ENCODE measurements around the gene CST9.
A peak's percentile ranks its signal among the peaks of the same experiment; 100 is the strongest.
"Not testable (repeated sequence)": the region's sequence is repeated elsewhere in the genome, so short reads cannot be mapped to it uniquely, and the experiment has no call there.

CST9 gene

DNA sequence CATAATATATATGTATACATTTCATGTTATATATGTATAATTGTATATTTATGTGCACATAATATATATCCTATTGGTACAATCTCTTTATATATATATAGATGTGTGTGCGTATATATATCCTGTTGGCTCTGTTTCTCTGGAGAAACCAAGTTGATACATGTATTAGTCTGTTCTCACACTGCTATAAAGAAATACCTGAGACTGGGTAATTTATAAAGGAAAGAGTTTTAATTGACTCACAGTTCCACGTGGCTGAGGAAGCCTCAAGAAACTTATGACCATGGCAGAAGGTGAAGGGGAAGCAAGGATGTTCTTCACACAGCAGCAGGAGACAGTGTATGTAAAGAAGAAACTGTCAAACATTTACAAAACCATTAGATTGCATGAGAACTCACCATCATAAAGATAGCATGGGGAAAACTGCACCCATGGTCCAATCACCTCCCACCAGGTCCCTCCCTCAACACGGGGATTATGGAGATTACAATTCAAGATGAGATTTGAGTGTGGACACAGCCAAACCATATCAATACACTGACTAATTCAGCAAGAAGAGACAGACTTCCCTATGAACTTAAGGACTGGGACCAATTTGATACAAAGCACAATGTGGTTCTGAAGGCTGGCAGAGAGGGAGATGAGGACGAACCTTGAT is 18.1 kb upstream of the CST9 start:
- DNase-seq, result no peak

DNA sequence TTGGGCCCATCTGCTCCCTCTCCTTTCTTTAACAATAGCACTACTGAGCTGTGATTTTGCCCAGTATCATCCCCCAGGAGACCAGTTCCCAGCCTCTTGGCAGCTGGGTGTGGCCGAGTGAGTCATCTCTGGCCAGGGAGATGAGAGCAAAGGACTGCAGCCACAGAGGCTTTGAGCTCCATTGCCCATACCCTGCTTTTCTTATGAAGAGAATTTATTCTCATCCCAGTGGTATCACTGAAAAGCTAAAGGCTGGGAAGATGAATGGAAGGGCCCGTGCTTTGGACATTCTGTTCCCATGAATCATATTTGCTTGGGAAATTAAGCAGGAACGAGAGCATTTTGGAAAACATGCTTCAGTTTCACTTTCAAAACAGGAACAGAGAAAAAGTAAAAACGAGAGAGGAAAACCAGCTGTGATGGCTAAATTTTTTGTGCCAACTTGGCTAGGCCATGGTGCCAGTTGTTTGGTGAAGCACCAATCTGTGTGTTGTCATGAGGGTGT is 17.2 kb upstream of the CST9 start:
- DNase-seq, result no peak

DNA sequence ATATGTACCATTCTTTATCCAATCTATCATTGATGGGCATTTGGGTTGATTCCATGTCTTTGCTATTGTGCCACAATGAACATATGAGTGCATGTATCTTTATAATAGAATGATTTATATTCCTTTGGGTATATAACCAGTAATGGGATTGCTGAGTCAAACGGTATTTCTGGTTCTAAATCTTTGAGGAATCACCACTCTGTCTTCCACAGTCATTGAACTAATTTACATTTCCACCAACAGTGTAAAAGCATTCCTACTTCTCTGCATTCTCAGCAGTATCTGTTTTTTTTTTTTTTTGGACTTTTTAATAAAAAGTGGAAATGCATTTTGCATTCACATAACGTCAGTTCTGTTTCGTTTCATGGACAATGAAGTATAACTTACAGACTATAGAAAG is 16.7 kb upstream of the CST9 start:
- DNase-seq, result not testable (repeated sequence)

DNA sequence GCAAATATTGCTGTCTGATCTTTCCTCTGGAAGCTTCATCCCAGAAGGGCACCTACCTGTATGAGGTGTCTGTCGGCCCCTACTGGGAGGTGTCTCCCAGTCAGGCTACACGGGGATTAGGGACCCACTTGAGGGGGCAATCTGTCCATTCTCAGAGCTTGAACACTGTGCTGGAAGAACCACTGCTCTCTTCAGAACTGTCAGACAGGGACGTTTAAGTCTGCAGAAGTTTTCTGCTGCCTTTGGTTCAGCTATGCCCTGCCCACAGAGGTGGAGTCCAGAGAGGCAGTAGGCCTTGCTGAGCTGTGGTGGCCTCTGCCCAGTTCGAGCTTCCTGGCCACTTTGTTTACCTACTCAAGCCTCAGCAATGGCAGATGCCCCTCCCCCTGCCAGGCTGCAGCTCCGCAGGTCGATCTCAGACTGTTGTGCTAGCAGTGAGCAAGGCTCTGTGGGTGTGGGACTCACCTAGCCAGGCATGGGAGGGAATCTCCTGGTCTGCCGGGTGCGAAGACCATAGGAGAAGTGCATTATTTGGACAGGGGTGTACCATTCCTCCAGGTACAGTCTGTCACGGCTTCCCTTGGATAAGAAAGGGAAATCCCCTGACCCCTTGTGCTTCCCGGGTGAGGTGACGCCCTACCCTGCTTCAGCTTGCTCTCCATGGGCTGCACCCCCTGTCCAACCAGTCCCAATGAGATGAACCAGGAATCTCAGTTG is 15.1 kb upstream of the CST9 start:
- DNase-seq, result not testable (repeated sequence)

DNA sequence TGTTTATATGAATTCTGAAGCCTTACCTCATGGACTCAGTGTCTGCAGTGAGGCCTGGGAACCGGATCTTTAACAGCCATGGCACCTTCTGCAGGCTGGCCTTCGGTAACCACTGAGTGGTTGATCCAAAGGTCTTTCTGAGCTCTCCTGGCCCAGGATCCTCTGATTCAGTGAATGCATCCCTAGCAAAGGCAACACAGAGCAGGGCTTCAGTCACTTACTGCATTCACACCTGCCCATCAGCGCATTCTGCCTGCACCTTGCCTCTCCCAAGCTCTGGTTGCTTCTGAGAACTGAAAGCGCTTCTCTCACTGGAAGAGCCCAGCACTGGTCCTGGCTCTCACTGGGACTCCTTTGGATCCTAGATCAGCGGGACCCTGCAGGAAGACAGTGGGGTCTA is 8.4 kb upstream of the CST9 start:
- DNase-seq, result no peak

DNA sequence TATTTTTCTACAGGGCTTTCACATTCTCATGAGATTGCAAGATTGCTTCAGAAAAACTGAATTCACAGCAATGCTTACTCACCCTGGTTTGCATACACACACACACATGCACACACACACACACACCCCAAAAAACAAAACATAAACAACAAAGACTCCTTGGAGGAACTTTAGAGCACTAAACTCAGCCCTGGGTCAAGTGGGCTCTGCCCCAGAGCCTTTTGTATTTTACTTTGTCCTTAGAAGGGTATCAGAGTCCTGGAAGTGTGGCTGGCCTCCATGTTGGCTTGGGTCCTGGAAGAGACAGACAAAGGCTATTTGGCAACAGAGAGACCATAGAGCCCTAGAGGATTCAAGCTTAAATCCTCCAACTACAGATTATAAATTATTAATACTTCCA is 8.0 kb upstream of the CST9 start:
- no peak for DNase-seq

DNA sequence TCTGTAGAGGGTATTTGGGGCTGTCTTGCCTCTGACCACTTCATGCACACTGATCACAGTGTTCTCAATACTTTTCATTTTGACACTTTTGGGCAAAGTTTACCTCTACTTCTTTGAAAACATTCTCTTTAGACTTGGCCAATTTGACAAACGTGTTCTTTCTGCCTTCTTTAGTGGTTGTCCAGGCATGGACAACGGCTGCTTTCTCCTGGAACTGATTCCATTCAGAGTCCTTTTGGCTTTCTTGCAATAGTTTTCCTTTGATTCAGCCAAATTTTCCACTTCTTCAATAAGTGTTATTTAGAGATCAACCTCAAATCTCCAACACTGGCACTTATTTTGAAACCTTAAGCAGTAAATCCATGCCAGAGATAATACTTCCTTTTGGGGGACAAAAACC is 6.7 kb upstream of the CST9 start:
- DNase-seq, result no peak

DNA sequence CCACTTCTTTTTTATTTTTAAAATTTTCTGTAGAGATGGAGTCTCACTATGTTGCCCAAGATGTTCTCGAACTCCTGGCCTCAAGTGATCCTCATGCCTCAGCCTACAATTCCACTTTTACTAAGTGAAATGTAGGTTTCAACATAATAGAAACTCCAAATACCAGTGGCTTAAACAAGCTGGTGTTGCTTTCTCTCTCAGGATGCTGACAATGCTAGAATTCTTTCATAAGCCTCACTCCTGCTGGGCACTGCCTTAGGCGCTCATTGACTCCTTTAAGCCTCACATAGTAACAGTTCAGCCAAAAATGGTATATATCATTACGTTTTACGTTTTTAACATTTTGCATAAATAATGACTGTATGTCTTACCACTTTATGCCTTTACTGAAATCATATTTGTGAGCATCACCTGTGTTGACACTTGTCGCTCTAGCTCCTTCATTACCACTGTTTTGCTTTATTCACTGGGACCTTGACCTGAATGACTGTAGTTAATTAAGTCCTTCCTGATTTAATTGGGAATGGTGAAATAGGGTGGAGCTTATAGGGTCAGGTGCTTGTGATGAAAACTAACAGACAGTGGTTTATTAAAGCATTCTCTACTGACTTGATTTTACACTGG is 3.9 kb upstream of the CST9 start:
- DNase-seq, result no peak

DNA sequence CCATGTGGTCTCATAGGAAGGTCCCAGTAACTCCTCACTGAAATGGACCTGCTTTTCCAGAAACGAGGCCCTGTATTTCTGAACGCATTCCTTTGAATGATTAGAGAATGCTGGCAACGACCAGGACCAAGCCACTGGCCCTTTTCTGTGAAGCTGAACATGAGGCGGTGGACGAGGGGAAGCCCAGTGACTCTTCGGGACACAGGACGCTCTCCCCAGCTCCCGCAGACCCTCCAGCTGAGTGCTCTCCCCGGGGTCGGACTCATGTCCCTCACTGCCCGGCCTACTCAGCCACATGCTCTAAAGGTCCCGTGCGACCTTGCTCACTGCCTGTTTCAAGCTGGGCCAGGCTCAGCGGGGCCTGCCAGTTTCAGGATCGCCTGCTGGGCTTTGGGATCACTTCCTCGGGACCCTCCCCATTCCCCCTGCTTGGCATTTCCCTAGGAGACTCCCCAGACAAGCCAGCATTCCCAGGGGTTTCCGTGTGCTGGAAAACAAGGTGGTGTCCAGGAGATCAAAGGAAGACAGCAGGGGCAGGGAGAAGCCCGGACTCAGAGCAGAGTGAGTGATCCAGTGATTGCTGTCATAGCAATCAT is 2.6 kb upstream of the CST9 start:
- no peak for DNase-seq

DNA sequence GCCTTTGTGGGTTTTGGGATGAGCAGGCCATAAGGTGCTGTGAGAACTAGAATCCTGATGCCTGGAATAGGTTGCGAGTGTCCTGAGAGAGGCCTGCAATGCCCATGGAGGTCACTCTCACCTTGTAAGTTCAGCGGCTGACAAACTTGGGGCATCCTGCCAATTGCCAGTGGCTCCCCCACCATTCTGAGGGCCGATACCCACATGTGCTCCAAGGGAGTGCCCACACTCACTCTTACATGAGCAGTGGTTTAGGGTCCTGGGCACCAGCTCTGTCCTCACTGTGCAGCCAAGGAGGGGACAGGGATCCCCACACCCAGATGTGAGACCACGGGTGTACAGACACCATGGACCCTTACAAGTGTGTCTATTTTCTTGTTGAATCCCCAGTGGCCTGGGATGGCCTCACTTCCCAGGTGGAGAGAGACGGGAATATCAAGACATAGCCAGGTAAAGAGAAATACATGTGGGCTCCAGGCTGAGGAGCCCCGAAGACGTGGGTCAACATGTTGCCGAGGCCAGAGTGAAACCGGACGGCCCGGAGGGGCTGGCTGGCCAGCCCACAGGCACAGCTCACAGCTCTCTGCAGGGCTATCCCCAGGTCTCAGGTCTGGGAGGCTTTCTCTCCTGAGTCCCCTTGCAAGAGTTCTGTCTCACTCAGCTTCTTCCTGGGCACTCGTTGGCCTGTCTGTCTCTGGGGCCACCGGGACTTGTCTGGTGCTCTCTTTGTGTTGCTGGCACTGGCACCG is 2.0 kb upstream of the CST9 start:
- DNase-seq, result no peak

DNA sequence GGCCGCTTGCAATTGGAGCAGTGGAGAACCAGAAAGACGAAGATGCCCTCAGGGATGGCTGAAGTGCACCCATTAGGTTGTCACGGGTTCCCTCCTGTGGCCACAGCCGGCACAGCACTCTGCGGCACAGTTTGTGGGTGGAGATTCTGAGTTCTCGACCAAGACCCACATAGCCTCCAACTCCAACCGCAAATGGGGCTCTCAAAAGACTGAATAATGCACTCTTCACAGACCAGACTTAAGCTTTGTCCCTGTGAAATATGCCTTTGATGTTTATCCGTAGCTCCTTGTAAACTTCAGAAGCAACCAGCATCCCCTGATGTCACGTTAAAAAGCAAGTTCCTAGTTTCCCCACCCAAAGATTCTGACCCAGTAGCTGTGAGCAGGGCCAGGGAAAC is 934 bp upstream of the CST9 start:
- peak; percentile 66 to 80 for DNase-seq

DNA sequence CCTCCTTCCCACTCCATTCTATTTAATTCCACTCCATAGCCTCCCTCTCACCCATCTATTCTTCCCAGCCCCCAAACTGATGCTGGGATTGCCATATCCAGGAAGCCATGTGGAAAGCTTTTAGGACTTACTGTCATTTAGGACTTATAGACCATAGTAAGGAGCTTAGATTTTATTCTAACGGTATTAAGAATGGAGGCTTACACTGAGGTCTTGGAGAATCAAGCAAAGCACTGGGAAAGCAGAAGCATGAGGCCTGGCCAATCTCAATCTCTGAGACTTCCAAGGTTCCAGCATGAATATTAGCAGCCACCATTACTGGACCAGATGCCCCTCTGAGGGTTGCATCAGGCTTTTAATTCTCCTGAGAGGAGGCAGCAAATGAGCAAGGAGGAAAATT is 1.4 kb downstream of the CST9 start:
- no peak for DNase-seq

DNA sequence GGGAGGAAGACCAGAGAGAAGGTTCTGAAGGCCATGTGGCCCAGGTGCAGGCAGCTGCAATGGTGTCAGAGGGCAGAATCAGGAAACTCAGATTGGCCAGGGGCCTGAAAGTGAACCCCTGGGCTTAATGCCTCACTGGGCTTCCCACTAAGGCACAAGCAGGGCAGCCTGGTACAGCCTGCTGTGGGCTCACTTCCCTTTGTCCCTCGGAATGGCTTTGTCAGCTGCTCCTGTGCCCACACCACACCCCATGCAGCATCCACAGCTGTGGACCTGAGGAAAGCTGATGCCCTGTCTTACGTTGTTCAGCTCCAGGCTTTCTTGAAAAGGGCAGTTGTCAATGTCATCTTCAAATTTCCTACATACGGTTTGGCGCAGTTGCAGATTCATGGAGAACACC is 2.4 kb downstream of the CST9 start:
- no peak for DNase-seq

DNA sequence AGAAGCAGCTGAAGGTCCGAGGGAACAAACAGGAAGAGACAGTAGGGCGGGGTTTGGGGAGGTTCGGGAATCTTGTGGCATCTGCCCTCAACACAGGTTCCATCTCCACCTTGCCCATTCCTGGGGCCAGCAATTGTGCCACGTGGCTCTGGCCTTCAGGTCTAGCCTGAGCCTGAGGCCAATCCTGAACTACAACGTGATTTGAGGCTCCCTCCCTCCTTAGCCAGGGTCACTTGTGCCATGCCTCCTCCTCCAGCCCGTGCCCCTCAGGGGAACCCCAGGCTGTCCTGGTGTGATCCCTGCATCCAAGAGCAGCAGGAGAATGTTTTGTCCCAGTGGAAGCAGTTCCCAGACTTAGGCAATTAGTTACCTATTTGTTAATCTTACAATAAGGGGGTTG is 3.0 kb downstream of the CST9 start:
- DNase-seq, result no peak

DNA sequence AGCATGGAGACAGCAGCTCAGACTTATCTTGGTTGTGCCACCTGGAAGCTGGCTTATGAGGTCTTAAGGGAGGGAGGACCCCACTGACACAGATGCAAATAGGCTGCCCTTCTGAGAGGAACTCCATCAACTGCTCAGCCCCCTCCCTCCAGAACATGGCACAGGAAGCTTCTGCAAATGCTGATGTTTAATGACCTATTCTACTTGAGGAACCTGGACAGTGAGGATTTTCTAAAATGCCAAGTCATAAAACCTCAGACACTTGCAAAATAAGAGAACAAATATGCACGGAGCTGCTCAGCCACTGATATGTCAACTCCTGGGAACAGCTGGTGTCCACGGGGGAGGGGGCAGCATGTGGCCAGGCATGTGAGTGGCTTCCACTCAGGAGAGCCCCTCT is 3.5 kb downstream of the CST9 start:
- DNase-seq, result no peak

DNA sequence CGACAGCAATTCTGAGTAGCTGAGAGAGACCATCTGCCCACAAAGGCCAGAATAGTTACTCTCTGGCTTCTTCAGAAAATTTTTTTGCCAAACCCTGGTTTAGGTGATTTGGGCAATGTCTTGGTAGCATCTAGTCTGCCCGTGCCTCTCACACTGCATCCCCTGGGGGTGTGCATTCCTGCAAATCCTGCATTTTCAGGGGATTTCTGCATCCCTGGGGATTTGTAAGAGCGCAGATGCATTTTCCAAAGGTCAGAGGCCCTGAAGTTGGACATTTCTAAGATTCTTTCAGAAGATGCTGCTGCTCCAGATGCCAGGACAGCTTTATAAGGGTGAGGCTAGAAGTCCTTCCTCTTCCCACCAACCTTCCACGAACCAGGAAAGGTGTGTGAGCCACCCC is 4.0 kb downstream of the CST9 start:
- no peak for DNase-seq

DNA sequence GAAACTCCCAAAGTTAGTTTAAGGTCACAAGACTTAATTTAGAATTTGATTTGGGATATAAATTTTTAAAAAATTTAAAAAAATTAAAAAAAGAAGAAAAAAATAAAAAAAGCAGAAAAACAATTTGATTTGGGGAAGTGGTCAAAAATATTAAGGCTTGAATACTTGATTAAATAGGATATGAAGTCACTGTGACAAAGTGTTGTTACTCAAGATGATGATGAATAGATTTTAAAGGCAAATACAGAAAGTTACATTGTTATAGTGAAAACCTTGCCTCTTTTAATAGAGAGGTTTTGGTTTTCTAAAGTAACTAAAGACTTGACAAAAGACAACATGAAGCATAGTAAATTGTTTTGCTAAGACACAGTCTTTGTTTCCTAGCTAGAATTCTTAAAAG is 7.2 kb downstream of the CST9 start:
- no peak for DNase-seq

DNA sequence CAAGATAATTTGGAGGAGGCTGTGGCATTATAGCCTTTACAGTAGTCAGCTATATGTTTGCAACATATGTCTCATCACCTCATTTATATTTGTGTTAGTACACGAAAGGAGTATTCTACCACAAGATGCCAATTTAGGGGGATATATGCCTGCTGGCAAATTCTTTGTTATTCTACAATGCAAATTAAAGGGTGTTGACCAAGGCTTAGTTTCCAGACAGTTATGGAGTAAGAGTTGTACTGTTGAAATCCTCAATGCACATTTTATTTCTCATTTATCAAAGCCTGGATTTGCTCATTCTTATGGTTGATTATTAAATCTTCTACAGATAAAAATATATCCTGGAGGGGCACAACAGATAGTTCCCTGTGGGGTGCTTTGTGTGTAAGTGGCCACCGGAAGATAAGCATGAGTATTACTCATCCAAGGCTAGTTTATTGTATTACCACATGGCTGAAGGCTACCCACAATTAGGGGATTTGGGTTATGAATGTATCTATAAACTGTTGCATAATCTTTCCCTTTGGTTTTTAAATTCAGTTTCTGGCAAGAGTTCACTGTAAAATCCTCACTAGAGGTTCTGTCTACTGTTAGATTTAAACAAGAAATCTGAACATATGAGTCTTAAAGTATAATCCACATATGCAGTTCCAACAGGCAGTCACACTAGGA is 9.0 kb downstream of the CST9 start:
- DNase-seq, result no peak

DNA sequence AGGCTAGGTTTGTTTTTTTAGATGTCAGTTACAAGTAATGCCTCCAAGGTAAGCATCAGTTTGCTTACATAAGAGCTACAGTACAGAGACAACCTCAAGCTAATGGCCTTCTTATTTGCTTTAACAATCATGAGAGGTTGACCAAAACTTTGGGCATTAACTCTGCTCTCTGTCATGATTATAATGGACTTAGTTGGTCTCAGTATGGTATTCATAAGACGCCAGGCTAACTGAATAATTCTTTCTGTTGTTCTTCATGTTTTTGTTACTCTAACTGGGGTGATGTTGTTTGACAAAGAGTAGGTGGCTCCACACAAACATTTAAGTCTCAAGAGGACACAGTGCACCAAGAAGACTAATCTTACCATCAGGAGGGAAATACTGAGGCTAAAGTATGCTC is 9.8 kb downstream of the CST9 start:
- DNase-seq, result no peak

DNA sequence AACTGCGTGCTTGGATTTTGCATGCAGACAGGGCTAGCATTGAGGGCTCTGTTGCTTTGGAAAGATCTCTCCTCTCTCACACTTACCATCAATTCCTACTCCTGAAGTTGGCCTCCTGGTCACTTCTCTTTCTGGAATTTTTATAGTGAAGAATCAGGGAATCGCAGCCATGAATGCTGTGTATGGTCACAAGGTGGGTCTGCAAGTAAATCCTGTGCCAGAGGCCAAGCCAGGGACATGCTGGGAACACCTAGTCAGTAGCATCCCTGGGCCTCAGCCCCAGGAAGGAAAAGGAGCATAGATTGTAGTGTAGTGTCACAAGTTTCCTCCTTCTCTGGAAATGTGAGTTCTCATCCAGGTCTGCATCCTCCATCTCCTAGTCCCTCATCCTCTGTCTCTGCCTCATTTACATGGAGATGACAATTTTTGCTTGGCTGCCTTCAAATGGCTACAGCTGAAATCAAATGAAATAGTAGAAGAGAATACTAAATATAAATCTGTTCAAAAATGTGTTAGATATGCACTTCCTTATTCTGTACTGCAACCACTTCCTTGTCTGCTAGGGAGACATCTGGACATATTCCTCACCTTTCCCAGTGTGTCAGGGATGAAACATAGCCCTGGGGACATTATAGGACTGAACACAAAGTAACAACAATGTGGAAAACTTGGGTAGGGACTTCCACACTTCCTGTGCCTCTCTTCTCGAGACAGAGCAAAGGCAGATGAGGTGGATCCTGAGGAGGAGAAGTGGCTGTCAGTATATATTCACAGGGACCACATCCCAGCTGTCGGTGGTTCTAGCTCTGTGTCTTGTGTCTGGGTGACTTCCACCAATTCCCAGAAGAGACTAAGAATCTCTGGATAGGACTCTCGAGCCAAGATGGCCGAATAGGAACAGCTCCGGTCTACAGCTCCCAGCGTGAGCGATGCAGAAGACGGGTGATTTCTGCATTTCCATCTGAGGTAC is 17.0 kb downstream of the CST9 start:
- DNase-seq, result no peak

DNA sequence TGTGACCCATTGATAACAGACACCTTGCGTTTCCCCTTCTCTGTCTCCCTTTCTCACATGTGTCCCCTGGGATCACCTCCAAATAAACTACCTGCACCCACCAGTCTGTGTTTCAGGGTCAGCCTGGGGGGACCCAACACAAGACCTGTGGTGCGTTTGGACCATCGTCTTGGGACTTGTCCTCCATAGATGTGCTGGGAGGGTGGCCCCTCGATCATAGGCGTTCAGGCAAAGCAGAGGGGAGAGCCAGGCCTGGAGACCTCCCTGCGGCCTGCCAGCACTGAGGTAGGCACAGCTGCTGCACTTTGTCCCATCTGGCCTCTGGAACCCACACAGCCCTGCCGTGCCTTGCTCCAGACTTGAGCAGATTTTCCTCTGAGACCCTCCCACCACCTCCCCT is 18.1 kb downstream of the CST9 start:
- DNase-seq, result no peak
